Testis (tissue), 3 donors: Measurements from ENCODE around the gene MAPKAPK2. TPM values are rescaled to one million over a fixed set of nuclear protein-coding genes. Genes with fewer than 3 reads are reported as not detected.

ENCODE experiments used
- DNase-seq: peaks from one replicate; pipeline ENCODE4 v3.0.0-alpha.2; 2019
- H3K27ac ChIP-seq, 2 donors: fragments of 200-600 bp; sonication (generic); one replicate each; pipeline ENCODE4 v1.5.1; 2019
- H3K27me3 ChIP-seq: fragments of 200-600 bp; sonication (generic); one replicate; pipeline ENCODE4 v1.5.1; 2019
- H3K36me3 ChIP-seq: fragments of 200-600 bp; sonication (generic); one replicate; pipeline ENCODE4 v1.5.1; 2017; ENCODE audit warnings: low read depth; ENCODE audit errors: missing control alignments
- H3K4me1 ChIP-seq: fragments of 200-600 bp; sonication (generic); one replicate; pipeline ENCODE4 v1.5.1; 2019
- H3K4me3 ChIP-seq, 2 donors: fragments of 200-600 bp; sonication (generic); one replicate each; pipeline ENCODE4 v1.5.1; 2017 to 2019
- H3K9me3 ChIP-seq: fragments of 200-600 bp; sonication (generic); one replicate; pipeline ENCODE4 v1.5.1; 2017
- CTCF ChIP-seq, 3 experiments: fragments of 450-650 bp in 2 of 3; fragments of 200-600 bp in 1 of 3; sonication (generic) in 1 of 3; IDR thresholded peaks; one replicate each; pipeline ENCODE4 v1.5.1; 2016 to 2019; ENCODE audit warnings: antibody characterized with exemption in 3 of 3, mild to moderate bottlenecking in 2 of 3, moderate library complexity in 1 of 3
- POLR2A ChIP-seq: fragments of 450-650 bp; IDR thresholded peaks from one replicate; pipeline ENCODE4 v1.6.1; 2017; ENCODE audit warnings: antibody characterized with exemption, mild to moderate bottlenecking, moderate library complexity
- WGBS, 2 donors: methylation state at CpG; one replicate each; pipeline ENCODE4 v1.1.5; 2018; 5-methylcytosine and 5-hydroxymethylcytosine counted together
- intact Hi-C: fragments of 100-400 bp; cut with DNase I; formaldehyde crosslinking; loops from one replicate; pipeline ENCODE4 v1.15.1; 2023; ENCODE audit warnings: low total_unique reads
- polyA plus RNA-seq: library from polyadenylated mRNA; stranded (reverse); fragments of 350-450 nt; fragmentation: Illumina TruSeq; extraction: RNeasy Lipid Tissue Mini Kit (QIAGEN cat#74804); gene quantifications from one replicate; pipeline ENCODE4 v1.2.3, GENCODE V29; 2014; ENCODE audit warnings: low read depth, low replicate concordance; ENCODE audit not compliant: insufficient read depth
- small RNA-seq, 2 donors: library from RNA; depleted of rRNA; stranded (forward); fragments of <200 nt; gene quantifications; one replicate each; pipeline ENCODE3, GENCODE V24; 2016
- total RNA-seq, 2 donors: library from RNA; depleted of rRNA; stranded (reverse); fragments of >200 nt; gene quantifications; one replicate each; pipeline ENCODE4 v1.2.3, GENCODE V29; 2016

The MAPKAPK2 gene
- total and polyA plus RNA-seq, 3 donors from 2014 or later, result 66.3 to 76.5 (median 69.1) TPM

GRCh38 chr1:206779638-206780037 is 94.9 kb downstream of the MAPKAPK2 start:
- Histone ChIP-seq H3K27me3 (no peaks in the 10 kb centered on the region), H3K4me1 (no peaks in the 10 kb centered on the region), H3K4me3 (no peak overlapping the region), H3K9me3 (no peaks in the 10 kb centered on the region), H3K36me3 (no peaks in the 10 kb centered on the region), H3K27ac (no peak overlapping the region)
- intact Hi-C loops, result no loop called here
- no peak for DNase-seq
- TF ChIP-seq POLR2A (no peak), CTCF (IDR thresholded peaks at IDR 0.05) (no peak)
- 77 to 81% methylated on average over 2 of the region's 2 CpGs for WGBS, 2 donors

- Histone ChIP-seq H3K4me3 (no peak overlapping the region), H3K27ac (no peak overlapping the region), H3K36me3 (no peaks in the 10 kb centered on the region), H3K27me3 (no peaks in the 10 kb centered on the region), H3K9me3 (no peaks in the 10 kb centered on the region), H3K4me1 (no peaks in the 10 kb centered on the region)
- 94 to 100% methylated on average over 2 of the region's 2 CpGs for WGBS, 2 donors
- no peak for DNase-seq
- TF ChIP-seq POLR2A (no peak), CTCF (IDR thresholded peaks at IDR 0.05) (no peak)
- intact Hi-C loops, result no loop called here
Measured at GRCh38 chr1:206782448-206782847, 97.7 kb downstream of the MAPKAPK2 start.

DNA sequence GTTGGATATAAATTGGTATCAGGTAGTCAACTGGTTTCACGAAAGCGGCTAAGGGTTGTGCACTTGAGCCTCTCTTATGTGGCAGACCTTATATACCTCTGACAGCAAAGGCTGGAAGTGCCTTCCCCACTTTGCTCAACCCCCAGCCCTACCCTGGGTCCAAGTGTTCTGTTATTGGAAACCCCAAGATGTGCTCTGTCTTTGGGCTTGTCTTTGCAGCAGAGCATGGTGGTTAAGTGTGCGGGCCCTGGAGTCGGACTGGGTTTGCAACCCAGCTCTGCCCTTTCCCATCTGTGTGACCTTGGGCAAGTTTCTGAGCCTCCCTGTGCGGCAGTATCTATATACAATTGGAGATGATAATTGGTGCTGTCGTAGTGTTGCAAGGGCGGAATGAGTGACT is 98.8 kb downstream of the MAPKAPK2 start:
- Histone ChIP-seq H3K4me1 (no peaks in the 10 kb centered on the region), H3K9me3 (no peaks in the 10 kb centered on the region), H3K27ac (no peak overlapping the region), H3K27me3 (no peaks in the 10 kb centered on the region), H3K4me3 (no peak overlapping the region), H3K36me3 (no peaks in the 10 kb centered on the region)
- intact Hi-C loops, result no loop called here
- TF ChIP-seq CTCF (IDR thresholded peaks at IDR 0.05) (no peak), POLR2A (no peak)
- no peak for DNase-seq
- 72 to 93% methylated on average over 6 to 7 of the region's 7 CpGs for WGBS, 2 donors

Small RNA genes lying within 50 kb of the gene (small RNA-seq; reads per million reads assigned to genes)
- 0 reads per million in 2 donors for gene RF00019

Other genes with a start within 250 kb of the MAPKAPK2 start
- 1 to 10 TPM in 1 of 2 donors, under 1 TPM in 1; 0.99 to 1.0 TPM for gene IKBKE, start 214.4 kb upstream of the MAPKAPK2 start, total RNA-seq
- gene IKBKE, start 214.4 kb upstream of the MAPKAPK2 start, polyA plus RNA-seq, result 1.6 TPM
- 1 to 10 TPM; 4.3 to 8.4 TPM for gene RASSF5, start 177.4 kb upstream of the MAPKAPK2 start, total RNA-seq
- 5.9 TPM for gene RASSF5, start 177.4 kb upstream of the MAPKAPK2 start, polyA plus RNA-seq
- gene EIF2D, start 72.4 kb upstream of the MAPKAPK2 start, total RNA-seq, result 10 to 100 TPM; 54.8 to 59.4 TPM
- gene EIF2D, start 72.4 kb upstream of the MAPKAPK2 start, polyA plus RNA-seq, result 65.3 TPM
- 10 to 100 TPM; 36.4 to 40.6 TPM for gene DYRK3, start 49.4 kb upstream of the MAPKAPK2 start, total RNA-seq
- 143 TPM for gene DYRK3, start 49.4 kb upstream of the MAPKAPK2 start, polyA plus RNA-seq
- gene IL19, start 85.9 kb downstream of the MAPKAPK2 start, total RNA-seq, result not detected
- gene IL19, start 85.9 kb downstream of the MAPKAPK2 start, polyA plus RNA-seq, result 0.37 TPM
- 1 to 10 TPM; 1.4 to 1.7 TPM for gene IL10, start 87.6 kb downstream of the MAPKAPK2 start, total RNA-seq
- 3.5 TPM for gene IL10, start 87.6 kb downstream of the MAPKAPK2 start, polyA plus RNA-seq
- under 1 TPM in 1 of 2 donors, not detected in 1; 0.43 TPM for gene IL20, start 180.7 kb downstream of the MAPKAPK2 start, total RNA-seq
- 0.37 TPM for gene IL20, start 180.7 kb downstream of the MAPKAPK2 start, polyA plus RNA-seq
- not detected for gene IL24, start 212.5 kb downstream of the MAPKAPK2 start, total RNA-seq
- gene IL24, start 212.5 kb downstream of the MAPKAPK2 start, polyA plus RNA-seq, result not detected
- 1 to 10 TPM; 1.1 to 1.3 TPM for gene FCMR, start 237.0 kb downstream of the MAPKAPK2 start, total RNA-seq
- gene FCMR, start 237.0 kb downstream of the MAPKAPK2 start, polyA plus RNA-seq, result 5.3 TPM